ENCODE data around the gene ZNF697.

ZNF697 gene

GRCh38 chr1:119683893-119684292 lies 35.8 kb upstream of the ZNF697 start:
- no peak for TF ChIP-seq CTCF (IDR thresholded peaks at IDR 0.05; ENCODE audit: borderline replicate concordance, insufficient read depth, low read depth, low read length)
- no peak overlapping the region for H3K4me3 ChIP-seq (ENCODE audit: low read depth, low read length)

- no peak overlapping the region for H3K4me3 ChIP-seq (ENCODE audit: low read depth, low read length)
- TF ChIP-seq CTCF (IDR thresholded peaks at IDR 0.05; ENCODE audit: borderline replicate concordance, insufficient read depth, low read depth, low read length): no peak
Observed at GRCh38 chr1:119682141-119682540, 34.1 kb upstream of the ZNF697 start.

DNA sequence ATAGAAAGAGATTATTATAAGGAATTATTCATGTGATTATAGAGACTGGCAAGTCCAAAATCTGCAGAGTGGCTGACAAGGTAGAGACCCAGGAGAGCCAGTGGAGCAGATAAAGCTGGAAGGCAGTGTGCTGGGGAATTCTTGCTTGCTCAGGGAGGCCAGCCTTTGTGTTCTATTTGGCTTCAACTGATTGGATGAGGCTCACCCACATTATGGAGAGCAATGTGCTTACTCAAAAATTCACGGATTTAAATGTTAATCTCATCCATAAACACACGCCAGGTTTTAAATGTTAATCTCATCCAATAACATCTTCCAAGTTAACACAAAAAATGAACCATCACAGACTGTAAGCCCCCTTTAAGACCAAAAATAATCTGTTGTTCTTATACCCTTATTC lies 33.5 kb upstream of the ZNF697 start:
- TF ChIP-seq CTCF (IDR thresholded peaks at IDR 0.05; ENCODE audit: borderline replicate concordance, insufficient read depth, low read depth, low read length): no peak
- H3K4me3 ChIP-seq (ENCODE audit: low read depth, low read length): no peak overlapping the region

DNA sequence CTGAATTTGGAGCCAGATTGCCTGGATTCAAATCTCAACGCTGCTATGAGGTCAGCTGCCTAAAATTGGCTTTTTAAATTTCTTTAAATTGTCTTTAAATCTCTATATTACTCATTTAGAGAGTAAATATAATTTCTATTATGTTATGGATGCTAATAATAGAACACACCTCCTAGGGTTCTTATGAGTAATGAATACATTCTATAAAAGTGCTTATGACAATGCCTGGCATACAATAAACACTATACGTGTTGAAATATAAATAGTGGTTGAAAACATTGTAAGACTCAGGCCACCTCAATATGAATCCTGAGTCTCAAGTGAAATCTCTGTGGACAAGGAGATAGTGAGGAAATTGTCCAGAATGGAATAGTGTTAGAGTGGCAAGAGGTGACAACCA lies 32.7 kb upstream of the ZNF697 start:
- no peak overlapping the region for H3K4me3 ChIP-seq (ENCODE audit: low read depth, low read length)
- no peak for TF ChIP-seq CTCF (IDR thresholded peaks at IDR 0.05; ENCODE audit: borderline replicate concordance, insufficient read depth, low read depth, low read length)

GRCh38 chr1:119680193-119680592 lies 32.1 kb upstream of the ZNF697 start:
- no peak for TF ChIP-seq CTCF (IDR thresholded peaks at IDR 0.05; ENCODE audit: borderline replicate concordance, insufficient read depth, low read depth, low read length)
- H3K4me3 ChIP-seq (ENCODE audit: low read depth, low read length): no peak overlapping the region

DNA sequence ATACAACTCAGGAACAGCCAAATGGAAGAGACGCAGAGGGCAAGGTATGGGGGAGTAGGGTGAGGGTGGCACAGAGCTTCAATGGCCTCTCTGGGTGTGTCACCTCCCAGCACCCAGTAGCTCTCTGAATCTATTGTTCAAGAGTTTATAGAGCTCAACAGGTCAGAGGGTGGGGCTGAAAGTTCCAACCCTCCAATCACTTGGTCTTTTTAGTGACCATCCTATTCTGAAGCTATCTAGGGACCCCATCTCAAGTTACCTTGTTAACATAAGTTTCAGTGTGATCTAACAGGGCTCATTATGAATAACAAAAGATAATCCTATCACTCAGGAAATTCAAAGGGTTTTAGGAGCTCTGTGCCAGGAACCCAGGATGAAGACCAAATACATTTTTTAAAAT lies 31.2 kb upstream of the ZNF697 start:
- H3K4me3 ChIP-seq (ENCODE audit: low read depth, low read length): no peak overlapping the region
- TF ChIP-seq CTCF (IDR thresholded peaks at IDR 0.05; ENCODE audit: borderline replicate concordance, insufficient read depth, low read depth, low read length): no peak

GRCh38 chr1:119676571-119677206 lies 28.6 kb upstream of the ZNF697 start:
- no peak for TF ChIP-seq CTCF (IDR thresholded peaks at IDR 0.05; ENCODE audit: borderline replicate concordance, insufficient read depth, low read depth, low read length)
- no peak overlapping the region for H3K4me3 ChIP-seq (ENCODE audit: low read depth, low read length)

All from GM12875 (cell line).